ENCODE results near the gene ANXA2.
"Not testable (repeated sequence)": the region's sequence is repeated elsewhere in the genome, so short reads cannot be mapped to it uniquely, and the experiment has no call there.

The ANXA2 gene

DNA sequence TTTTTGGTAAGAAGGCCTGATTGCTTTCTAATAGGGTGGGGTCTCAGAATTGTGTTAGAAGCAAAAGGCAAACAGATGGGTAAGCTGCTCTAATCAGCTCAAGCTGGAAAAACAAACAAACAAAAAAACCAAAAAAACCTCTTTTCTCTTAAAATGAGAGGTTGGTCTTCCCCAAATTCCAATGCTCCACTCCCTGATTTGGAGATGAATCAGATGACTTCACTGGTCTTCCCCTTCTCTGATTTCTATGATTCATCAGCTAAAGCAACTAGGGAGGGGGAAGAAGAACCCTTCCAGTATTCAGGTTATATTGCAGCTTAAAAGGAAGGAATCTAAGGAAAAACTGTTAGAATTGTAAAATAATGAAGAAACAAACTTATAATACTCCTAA is 9.6 kb upstream of the ANXA2 start:
- no peak overlapping the region for H3K4me3 ChIP-seq (ENCODE audit: low read depth, low read length)
- DNase-seq (ENCODE audit: low read depth) = no peak
- no peak for TF ChIP-seq MYC (IDR thresholded peaks at IDR 0.05; ENCODE audit: low read depth, low read length)
- TF ChIP-seq, protein P1, sequence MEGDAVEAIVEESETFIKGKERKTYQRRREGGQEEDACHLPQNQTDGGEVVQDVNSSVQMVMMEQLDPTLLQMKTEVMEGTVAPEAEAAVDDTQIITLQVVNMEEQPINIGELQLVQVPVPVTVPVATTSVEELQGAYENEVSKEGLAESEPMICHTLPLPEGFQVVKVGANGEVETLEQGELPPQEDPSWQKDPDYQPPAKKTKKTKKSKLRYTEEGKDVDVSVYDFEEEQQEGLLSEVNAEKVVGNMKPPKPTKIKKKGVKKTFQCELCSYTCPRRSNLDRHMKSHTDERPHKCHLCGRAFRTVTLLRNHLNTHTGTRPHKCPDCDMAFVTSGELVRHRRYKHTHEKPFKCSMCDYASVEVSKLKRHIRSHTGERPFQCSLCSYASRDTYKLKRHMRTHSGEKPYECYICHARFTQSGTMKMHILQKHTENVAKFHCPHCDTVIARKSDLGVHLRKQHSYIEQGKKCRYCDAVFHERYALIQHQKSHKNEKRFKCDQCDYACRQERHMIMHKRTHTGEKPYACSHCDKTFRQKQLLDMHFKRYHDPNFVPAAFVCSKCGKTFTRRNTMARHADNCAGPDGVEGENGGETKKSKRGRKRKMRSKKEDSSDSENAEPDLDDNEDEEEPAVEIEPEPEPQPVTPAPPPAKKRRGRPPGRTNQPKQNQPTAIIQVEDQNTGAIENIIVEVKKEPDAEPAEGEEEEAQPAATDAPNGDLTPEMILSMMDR (IDR thresholded peaks at IDR 0.05; ENCODE audit: low read depth, low read length) = no peak
- no peak for TF ChIP-seq POLR2A (IDR thresholded peaks at IDR 0.05; ENCODE audit: extremely low read depth, insufficient read length)
- TF ChIP-seq, protein P2, sequence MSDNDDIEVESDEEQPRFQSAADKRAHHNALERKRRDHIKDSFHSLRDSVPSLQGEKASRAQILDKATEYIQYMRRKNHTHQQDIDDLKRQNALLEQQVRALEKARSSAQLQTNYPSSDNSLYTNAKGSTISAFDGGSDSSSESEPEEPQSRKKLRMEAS (IDR thresholded peaks at IDR 0.05; ENCODE audit: low read depth, low read length) = no peak

- no peak overlapping the region for H3K4me3 ChIP-seq (ENCODE audit: low read depth, low read length)
- TF ChIP-seq MYC (IDR thresholded peaks at IDR 0.05; ENCODE audit: low read depth, low read length) = no peak
- TF ChIP-seq, protein P2 (IDR thresholded peaks at IDR 0.05; ENCODE audit: low read depth, low read length) = no peak
- no peak for TF ChIP-seq POLR2A (IDR thresholded peaks at IDR 0.05; ENCODE audit: extremely low read depth, insufficient read length)
- TF ChIP-seq, protein P1 (IDR thresholded peaks at IDR 0.05; ENCODE audit: low read depth, low read length) = no peak
- no peak for DNase-seq (ENCODE audit: low read depth)
Measured at GRCh38 chr15:60406513-60407414, 9.0 kb upstream of the ANXA2 start.

DNA sequence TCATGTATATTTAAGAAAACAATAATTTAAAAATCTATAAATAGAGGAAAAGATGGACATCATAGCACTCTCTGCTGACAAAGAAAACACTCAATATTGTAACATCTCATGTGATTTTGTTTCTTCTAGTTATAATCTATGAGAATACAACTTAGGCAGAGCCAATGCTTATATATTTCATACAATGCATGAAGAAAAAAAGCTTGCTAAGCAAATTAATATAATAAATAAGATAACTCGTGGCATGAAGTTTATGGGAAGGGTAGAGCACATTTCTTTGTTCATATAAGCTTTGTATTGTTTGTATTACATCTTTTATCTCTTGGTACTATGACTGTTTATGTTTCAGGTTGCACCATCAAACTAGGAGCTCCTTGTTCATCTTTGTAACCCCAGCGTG is 7.6 kb upstream of the ANXA2 start:
- DNase-seq (ENCODE audit: low read depth) = no peak
- no peak for TF ChIP-seq MYC (IDR thresholded peaks at IDR 0.05; ENCODE audit: low read depth, low read length)
- no peak for TF ChIP-seq POLR2A (IDR thresholded peaks at IDR 0.05; ENCODE audit: extremely low read depth, insufficient read length)
- TF ChIP-seq, protein P2 (IDR thresholded peaks at IDR 0.05; ENCODE audit: low read depth, low read length) = no peak
- TF ChIP-seq, protein P1 (IDR thresholded peaks at IDR 0.05; ENCODE audit: low read depth, low read length) = no peak
- no peak overlapping the region for H3K4me3 ChIP-seq (ENCODE audit: low read depth, low read length)

GRCh38 chr15:60404351-60404750 is 6.6 kb upstream of the ANXA2 start:
- DNase-seq (ENCODE audit: low read depth); H3K4me3 ChIP-seq (ENCODE audit: low read depth, low read length): not testable (repeated sequence)

DNA sequence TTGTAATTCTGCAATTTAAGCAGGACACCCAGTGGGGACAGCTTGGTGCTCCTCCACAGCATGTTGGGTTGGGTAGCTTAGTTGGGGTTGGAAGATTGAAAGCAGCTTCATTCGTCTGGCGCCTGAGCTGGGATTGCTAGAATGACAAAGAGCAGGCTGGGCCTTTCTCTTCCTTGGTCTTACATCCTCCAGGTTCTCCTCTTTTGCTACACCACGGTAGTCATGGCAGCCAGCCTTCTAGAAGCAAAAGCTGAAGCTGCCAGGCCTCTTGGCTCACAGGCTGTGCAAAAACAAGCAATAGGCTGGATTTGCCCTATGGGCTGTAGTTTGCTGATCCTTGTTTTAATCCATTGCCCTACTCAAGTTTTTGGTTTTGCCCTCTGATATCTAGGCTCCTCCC is 3.2 kb upstream of the ANXA2 start:
- no peak overlapping the region for H3K4me3 ChIP-seq (ENCODE audit: low read depth, low read length)
- no peak for DNase-seq (ENCODE audit: low read depth)
- TF ChIP-seq, protein P2 (IDR thresholded peaks at IDR 0.05; ENCODE audit: low read depth, low read length) = no peak
- TF ChIP-seq, protein P1 (IDR thresholded peaks at IDR 0.05; ENCODE audit: low read depth, low read length) = no peak
- TF ChIP-seq MYC (IDR thresholded peaks at IDR 0.05; ENCODE audit: low read depth, low read length) = no peak
- TF ChIP-seq POLR2A (IDR thresholded peaks at IDR 0.05; ENCODE audit: extremely low read depth, insufficient read length) = no peak

DNA sequence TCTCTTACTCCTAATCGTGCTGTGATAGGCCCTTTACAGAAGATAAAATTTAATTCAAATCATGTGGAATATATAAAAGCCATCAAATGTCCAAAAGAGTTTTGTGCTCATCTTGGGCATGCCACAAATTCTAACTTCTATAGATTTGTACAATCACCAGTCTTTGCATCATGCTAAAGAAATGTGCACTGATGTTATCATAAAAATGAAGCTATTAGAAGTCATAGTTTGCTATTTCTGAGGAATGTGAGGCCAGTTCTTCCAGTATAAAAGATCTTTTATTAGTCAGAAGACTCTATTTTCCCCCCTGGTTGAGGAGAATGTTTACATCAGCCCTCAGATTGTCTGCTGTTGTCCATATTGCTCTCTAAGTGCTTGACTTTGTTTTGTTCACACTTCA is 2.1 kb upstream of the ANXA2 start:
- DNase-seq (ENCODE audit: low read depth) = no peak
- TF ChIP-seq MYC (IDR thresholded peaks at IDR 0.05; ENCODE audit: low read depth, low read length) (no peak), POLR2A (IDR thresholded peaks at IDR 0.05; ENCODE audit: extremely low read depth, insufficient read length) (no peak)
- TF ChIP-seq, protein P1 (IDR thresholded peaks at IDR 0.05; ENCODE audit: low read depth, low read length) = no peak
- TF ChIP-seq, protein P2 (IDR thresholded peaks at IDR 0.05; ENCODE audit: low read depth, low read length) = no peak
- no peak overlapping the region for H3K4me3 ChIP-seq (ENCODE audit: low read depth, low read length)
